Gastrocnemius medialis (tissue), 4 donors: Measurements from ENCODE around the gene CHCHD6. TPM values are rescaled to one million over a fixed set of nuclear protein-coding genes. Genes with fewer than 3 reads are reported as not detected.

Source experiments
- ATAC-seq, 2 donors: fragments of 150-250 bp; one replicate each; pipeline ENCODE4 v1.9.1; 2016
- DNase-seq, 2 donors: peaks; one replicate each; pipeline ENCODE4 v3.0.0-alpha.2; 2019
- H3K27ac ChIP-seq, 4 donors: fragments of 200-600 bp; sonication (generic); 1 replicate in 1 of 4; 2 replicates in 3 of 4; pipeline ENCODE4 v1.5.1; 2016 to 2018; ENCODE audit warnings: mild to moderate bottlenecking in 2 of 4, moderate library complexity in 1 of 4
- H3K27me3 ChIP-seq, 3 donors: fragments of 200-600 bp; sonication (generic) in 2 of 3; 1 replicate in 1 of 3; 2 replicates in 2 of 3; pipeline versions ENCODE4 v1.5.1 to v1.6.0; 2016 to 2019; ENCODE audit warnings: mild to moderate bottlenecking in 1 of 3, moderate library complexity in 1 of 3
- H3K36me3 ChIP-seq, 2 donors: fragments of 200-600 bp; sonication (generic) in 1 of 2; one replicate each; pipeline ENCODE4 v1.5.1; 2017 to 2018
- H3K4me1 ChIP-seq, 2 donors: fragments of 200-600 bp; sonication (generic) in 1 of 2; one replicate each; pipeline ENCODE4 v1.5.1; 2016 to 2017; ENCODE audit warnings: mild to moderate bottlenecking in 2 of 2
- H3K4me3 ChIP-seq, 4 donors: fragments of 200-600 bp; sonication (generic) in 3 of 4; 1 replicate in 1 of 4; 2 replicates in 3 of 4; pipeline ENCODE4 v1.5.1; 2016 to 2019; ENCODE audit warnings: mild to moderate bottlenecking in 2 of 4
- H3K9me3 ChIP-seq, 3 donors: fragments of 200-600 bp; sonication (generic) in 2 of 3; 1 replicate in 1 of 3; 2 replicates in 2 of 3; pipeline ENCODE4 v1.5.1; 2016 to 2019
- CTCF ChIP-seq, 5 experiments: fragments of 450-650 bp in 3 of 5; fragments of 200-600 bp in 2 of 5; sonication (generic) in 2 of 5; IDR thresholded peaks in 4 of 5; conservative IDR thresholded peaks in 1 of 5; 1 replicate in 4 of 5; 2 replicates in 1 of 5; pipeline ENCODE4 v1.5.1; 2016 to 2019; ENCODE audit warnings: antibody characterized with exemption in 5 of 5, mild to moderate bottlenecking in 3 of 5, moderate library complexity in 3 of 5
- POLR2A ChIP-seq, 2 donors: fragments of 450-650 bp; IDR thresholded peaks; one replicate each; pipeline ENCODE4 v1.6.1; 2017; ENCODE audit warnings: antibody characterized with exemption in 2 of 2, mild to moderate bottlenecking in 2 of 2, moderate library complexity in 2 of 2
- in situ Hi-C, 4 donors: fragments of 200-750 bp; cut with MboI; loops; one replicate each; pipeline versions ENCODE4 v1.15.0 to v1.8.0; 2017; ENCODE audit warnings: low sequenced_read_pairs in 4 of 4
- intact Hi-C: fragments of 100-400 bp; cut with DNase I; formaldehyde crosslinking; loops from one replicate; pipeline ENCODE4 v1.15.1; 2023; ENCODE audit warnings: low total_unique reads
- total RNA-seq, 4 donors: library from RNA; depleted of rRNA; stranded (reverse); fragments of >200 nt; gene quantifications; one replicate each; pipeline versions ENCODE4 v1.1.0 to v1.2.3, GENCODE V29; 2016

Gene CHCHD6
- total RNA-seq, 4 donors from 2014 or later = 2.7 to 4.2 (median 3.4) TPM

- no peaks in the 10 kb centered on the region for H3K36me3 ChIP-seq
- H3K4me1 ChIP-seq = peaks cover 0 to 4% of the 10 kb centered on the region in 2 donors
- DNase-seq = no peak
- no peak for TF ChIP-seq CTCF (IDR thresholded peaks at IDR 0.05 in 4 of 5, conservative IDR thresholded peaks at IDR 0.05 in 1 of 5)
- no peak for TF ChIP-seq POLR2A (IDR thresholded peaks at IDR 0.05)
- intact Hi-C loops (no loop called here), in situ Hi-C loops (loop anchor here in 3 of 4 donors (10.0 to 25.0 kb wide), 2 partner anchors 212 to 219 kb away; no protein-coding TSS in a partner anchor)
- H3K27ac ChIP-seq = no peak overlapping the region
- H3K27me3 ChIP-seq = no peaks in the 10 kb centered on the region
- peaks cover 0 to 5% (median 3%) of the 10 kb centered on the region in 3 donors for H3K9me3 ChIP-seq
- H3K4me3 ChIP-seq = no peak overlapping the region
- no peak for ATAC-seq
Measured at GRCh38 chr3:126973814-126974213, 269.8 kb downstream of the CHCHD6 start.

- H3K9me3 ChIP-seq = peaks cover 0 to 5% (median 3%) of the 10 kb centered on the region in 3 donors
- H3K36me3 ChIP-seq = no peaks in the 10 kb centered on the region
- no peak overlapping the region for H3K27ac ChIP-seq
- TF ChIP-seq POLR2A (IDR thresholded peaks at IDR 0.05) = no peak
- TF ChIP-seq CTCF (IDR thresholded peaks at IDR 0.05 in 4 of 5, conservative IDR thresholded peaks at IDR 0.05 in 1 of 5) = no peak
- no peak overlapping the region for H3K4me3 ChIP-seq
- no peak for ATAC-seq
- in situ Hi-C loops = loop anchor here (5.0 to 25.0 kb wide), 3 partner anchors 212 to 222 kb away; no protein-coding TSS in a partner anchor
- H3K27me3 ChIP-seq = no peaks in the 10 kb centered on the region
- H3K4me1 ChIP-seq = peaks cover 0 to 4% of the 10 kb centered on the region in 2 donors
- intact Hi-C loops = no loop called here
- DNase-seq = no peak
Measured at GRCh38 chr3:126974756-126975155, 270.7 kb downstream of the CHCHD6 start.

GRCh38 chr3:126976906-126977305 is 272.9 kb downstream of the CHCHD6 start:
- no peak for ATAC-seq
- no peak for DNase-seq
- intact Hi-C loops = no loop called here
- Histone ChIP-seq H3K36me3 (no peaks in the 10 kb centered on the region), H3K9me3 (peaks cover 0 to 5% (median 3%) of the 10 kb centered on the region in 3 donors), H3K4me3 (no peak overlapping the region), H3K27me3 (no peaks in the 10 kb centered on the region), H3K27ac (no peak overlapping the region), H3K4me1 (no peaks in the 10 kb centered on the region)
- no peak for TF ChIP-seq POLR2A (IDR thresholded peaks at IDR 0.05)
- TF ChIP-seq CTCF (IDR thresholded peaks at IDR 0.05 in 4 of 5, conservative IDR thresholded peaks at IDR 0.05 in 1 of 5) = no peak
- in situ Hi-C loops = loop anchor here in 3 of 4 donors (5.0 to 10.0 kb wide), 2 partner anchors 222 to 225 kb away; no protein-coding TSS in a partner anchor

- ATAC-seq (no peak), DNase-seq (no peak)
- no peak overlapping the region for H3K27ac ChIP-seq
- no peak overlapping the region for H3K4me3 ChIP-seq
- intact Hi-C loops = no loop called here
- H3K9me3 ChIP-seq = peaks cover 0 to 5% (median 3%) of the 10 kb centered on the region in 3 donors
- H3K27me3 ChIP-seq = no peaks in the 10 kb centered on the region
- in situ Hi-C loops = loop anchor here in 3 of 4 donors (5.0 to 10.0 kb wide), 2 partner anchors 223 to 226 kb away; no protein-coding TSS in a partner anchor
- no peaks in the 10 kb centered on the region for H3K36me3 ChIP-seq
- H3K4me1 ChIP-seq = peaks cover 0 to 7% of the 10 kb centered on the region in 2 donors
- TF ChIP-seq POLR2A (IDR thresholded peaks at IDR 0.05) = no peak
- no peak for TF ChIP-seq CTCF (IDR thresholded peaks at IDR 0.05 in 4 of 5, conservative IDR thresholded peaks at IDR 0.05 in 1 of 5)
Measured at GRCh38 chr3:126977821-126978220, 273.8 kb downstream of the CHCHD6 start.
